GM06990 (cell line): Measurements from ENCODE around the gene KIF21A.

Experiments used
- DNase-seq: peaks from one replicate; pipeline ENCODE4 v3.0.0-alpha.2; 2011; ENCODE audit not compliant: insufficient read length; ENCODE audit errors: extremely low read depth
- H3K27me3 ChIP-seq: replicated peaks from 2 replicates; pipeline ENCODE4 v1.6.0; 2011; ENCODE audit warnings: low read length; ENCODE audit not compliant: control insufficient read depth, insufficient read depth
- H3K36me3 ChIP-seq: 2 replicates; pipeline ENCODE4 v1.5.1; 2011; ENCODE audit warnings: low read length; ENCODE audit not compliant: control insufficient read depth, insufficient read depth
- H3K4me3 ChIP-seq: replicated peaks from 2 replicates; pipeline ENCODE4 v1.5.1; 2011; ENCODE audit warnings: low read depth, mild to moderate bottlenecking, control low read depth, low read length
- TF ChIP-seq, protein P1 (sequence below): IDR thresholded peaks from 2 replicates; pipeline ENCODE4 v1.5.1; 2011; ENCODE audit warnings: low read length, control low read depth, mild to moderate bottlenecking, inconsistent platforms; ENCODE audit not compliant: insufficient read depth, poor library complexity, severe bottlenecking

KIF21A gene

DNA sequence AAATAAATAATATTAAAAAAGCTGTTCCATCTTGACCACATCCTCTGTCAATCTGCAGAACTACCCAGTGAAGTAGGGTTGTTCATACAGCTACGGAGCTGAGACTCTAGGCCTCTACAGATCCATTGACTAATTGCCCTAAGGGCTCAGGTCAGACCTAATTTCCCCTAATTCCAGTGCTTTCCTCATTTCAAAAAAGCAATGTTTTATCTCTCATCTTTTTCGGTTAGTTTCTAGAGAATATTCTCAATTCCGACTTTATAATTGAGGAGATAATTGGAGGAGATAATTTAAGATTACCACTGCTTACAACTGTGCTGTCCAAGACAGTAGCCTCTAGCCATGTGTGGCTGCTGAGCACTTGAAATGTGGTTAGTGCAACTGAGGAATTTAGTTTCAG is 167.1 kb downstream of the KIF21A start:
- TF ChIP-seq, protein P1, sequence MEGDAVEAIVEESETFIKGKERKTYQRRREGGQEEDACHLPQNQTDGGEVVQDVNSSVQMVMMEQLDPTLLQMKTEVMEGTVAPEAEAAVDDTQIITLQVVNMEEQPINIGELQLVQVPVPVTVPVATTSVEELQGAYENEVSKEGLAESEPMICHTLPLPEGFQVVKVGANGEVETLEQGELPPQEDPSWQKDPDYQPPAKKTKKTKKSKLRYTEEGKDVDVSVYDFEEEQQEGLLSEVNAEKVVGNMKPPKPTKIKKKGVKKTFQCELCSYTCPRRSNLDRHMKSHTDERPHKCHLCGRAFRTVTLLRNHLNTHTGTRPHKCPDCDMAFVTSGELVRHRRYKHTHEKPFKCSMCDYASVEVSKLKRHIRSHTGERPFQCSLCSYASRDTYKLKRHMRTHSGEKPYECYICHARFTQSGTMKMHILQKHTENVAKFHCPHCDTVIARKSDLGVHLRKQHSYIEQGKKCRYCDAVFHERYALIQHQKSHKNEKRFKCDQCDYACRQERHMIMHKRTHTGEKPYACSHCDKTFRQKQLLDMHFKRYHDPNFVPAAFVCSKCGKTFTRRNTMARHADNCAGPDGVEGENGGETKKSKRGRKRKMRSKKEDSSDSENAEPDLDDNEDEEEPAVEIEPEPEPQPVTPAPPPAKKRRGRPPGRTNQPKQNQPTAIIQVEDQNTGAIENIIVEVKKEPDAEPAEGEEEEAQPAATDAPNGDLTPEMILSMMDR, result no peak
- no peaks in the 10 kb centered on the region for H3K27me3 ChIP-seq
- no peak for DNase-seq
- H3K36me3 ChIP-seq, result no peaks in the 10 kb centered on the region
- no peak overlapping the region for H3K4me3 ChIP-seq

GRCh38 chr12:39272871-39273655 is 169.9 kb downstream of the KIF21A start:
- Histone ChIP-seq H3K36me3 (no peaks in the 10 kb centered on the region), H3K27me3 (no peaks in the 10 kb centered on the region), H3K4me3 (no peak overlapping the region)
- peak; percentile 3 for DNase-seq
- TF ChIP-seq, protein P1, result peak; percentile 62

DNA sequence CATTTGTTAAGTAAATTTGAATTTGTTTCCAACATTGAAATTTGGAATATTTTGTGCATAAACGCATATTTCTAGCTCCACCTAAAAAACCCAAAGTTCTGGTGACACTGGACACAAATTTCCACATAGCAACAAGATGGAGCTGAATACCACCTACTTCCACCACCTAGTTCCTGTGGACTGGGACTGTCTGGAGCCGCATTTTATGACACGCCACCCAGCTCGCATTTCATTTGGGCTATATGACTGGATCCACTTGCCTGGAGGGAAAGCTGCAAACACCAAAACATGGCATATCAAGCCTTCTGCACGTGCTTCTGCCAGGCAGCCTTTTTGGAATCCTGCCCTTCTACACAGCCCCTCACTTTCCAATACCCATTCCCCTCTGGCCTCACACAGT is 173.4 kb downstream of the KIF21A start:
- Histone ChIP-seq H3K4me3 (no peak overlapping the region), H3K27me3 (no peaks in the 10 kb centered on the region), H3K36me3 (no peaks in the 10 kb centered on the region)
- DNase-seq, result no peak
- TF ChIP-seq, protein P1, result no peak

DNA sequence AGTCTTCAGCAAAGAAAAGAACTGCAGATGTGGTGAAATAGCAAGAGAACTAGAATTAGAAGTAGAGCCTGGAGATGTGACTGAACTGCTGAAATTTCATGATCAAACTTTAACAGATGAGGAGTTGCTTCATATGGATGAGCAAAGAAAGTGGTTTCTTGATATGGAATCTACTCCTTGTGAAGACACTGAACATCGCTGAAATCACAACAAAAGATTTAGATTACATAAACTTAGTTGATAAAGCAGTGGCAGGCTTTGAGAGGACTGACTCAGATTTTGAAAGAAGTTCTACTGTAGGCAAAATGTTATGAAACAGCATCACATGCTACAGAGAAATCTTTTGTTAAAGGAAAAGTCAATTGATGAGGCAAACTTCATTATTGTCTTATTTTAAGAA is 175.0 kb downstream of the KIF21A start:
- H3K4me3 ChIP-seq, result no peak overlapping the region
- TF ChIP-seq, protein P1, result no peak
- no peaks in the 10 kb centered on the region for H3K36me3 ChIP-seq
- DNase-seq, result no peak
- no peaks in the 10 kb centered on the region for H3K27me3 ChIP-seq

- no peaks in the 10 kb centered on the region for H3K27me3 ChIP-seq
- no peak overlapping the region for H3K4me3 ChIP-seq
- DNase-seq, result no peak
- TF ChIP-seq, protein P1, result no peak
- no peaks in the 10 kb centered on the region for H3K36me3 ChIP-seq
These were observed 190.3 kb downstream of the KIF21A start for GRCh38 chr12:39252628-39253027.
